Astrocyte of the spinal cord (primary cell): ENCODE results near the gene IGF2BP3.

Source experiments
- DNase-seq: peaks from one replicate; pipeline ENCODE4 v3.0.0; 2011; ENCODE audit warnings: low read depth, low spot score
- H3K4me3 ChIP-seq: 2 replicates; pipeline ENCODE4 v1.5.1; 2011; ENCODE audit warnings: low read depth, mild to moderate bottlenecking, low read length, moderate library complexity
- CTCF ChIP-seq: IDR thresholded peaks from 2 replicates; pipeline ENCODE4 v1.5.1; 2012; ENCODE audit warnings: low read depth, mild to moderate bottlenecking, low read length, inconsistent platforms
- in situ Hi-C: cut with HindIII; loops from 2 replicates; pipeline ENCODE4 v1.10.0; 2017; ENCODE audit warnings: low sequenced_read_pairs

IGF2BP3 gene

GRCh38 chr7:23467291-23467805, 2.9 kb downstream of the IGF2BP3 start:
- in situ Hi-C loops = no loop called here
- DNase-seq = no peak
- no peak for TF ChIP-seq CTCF
- peak overlapping the region; percentile 86 for H3K4me3 ChIP-seq

GRCh38 chr7:23462846-23463245, 7.4 kb downstream of the IGF2BP3 start:
- TF ChIP-seq CTCF = peak; percentile 51
- peak; percentile 62 for DNase-seq
- in situ Hi-C loops = no loop called here
- no peak overlapping the region for H3K4me3 ChIP-seq

GRCh38 chr7:23458044-23458443, 12.2 kb downstream of the IGF2BP3 start:
- in situ Hi-C loops = no loop called here
- DNase-seq = no peak
- TF ChIP-seq CTCF = no peak
- no peak overlapping the region for H3K4me3 ChIP-seq

GRCh38 chr7:23456093-23456492, 14.2 kb downstream of the IGF2BP3 start:
- DNase-seq = no peak
- in situ Hi-C loops = no loop called here
- H3K4me3 ChIP-seq = no peak overlapping the region
- no peak for TF ChIP-seq CTCF

GRCh38 chr7:23454881-23455526, 15.3 kb downstream of the IGF2BP3 start:
- no peak for TF ChIP-seq CTCF
- no peak for DNase-seq
- in situ Hi-C loops = no loop called here
- no peak overlapping the region for H3K4me3 ChIP-seq

GRCh38 chr7:23450518-23450917, 19.8 kb downstream of the IGF2BP3 start:
- in situ Hi-C loops = no loop called here
- no peak for DNase-seq
- H3K4me3 ChIP-seq = no peak overlapping the region
- no peak for TF ChIP-seq CTCF
